HEK293 (cell line): ENCODE data around the gene GPHN.

Experiments
- CTCF ChIA-PET: fragments of 350-600 bp; formaldehyde crosslinking; extraction: SDS; loops from one replicate; lab custom pipeline; 2021; ENCODE audit warnings: antibody characterized with exemption; lab: Yijun Ruan, JAX
- POLR2A ChIA-PET: fragments of 300-600 bp; formaldehyde crosslinking; extraction: SDS; loops from one replicate; lab custom pipeline; 2020; ENCODE audit warnings: antibody characterized with exemption, inconsistent platforms; lab: Yijun Ruan, JAX
- H3K27ac ChIP-seq: fragments of 200-500 bp; sonication (Bioruptor generic); 2 replicates; pipeline ENCODE4 v1.5.1; 2014; ENCODE audit warnings: low read depth, low read length, control low read depth, inconsistent platforms; ENCODE audit errors: extremely low read depth
- H3K36me3 ChIP-seq, 2 experiments: fragments of 200-500 bp in 1 of 2; sonication (Bioruptor generic) in 1 of 2; 1 replicate in 1 of 2; 2 replicates in 1 of 2; pipeline ENCODE4 v1.5.1; 2014 to 2017; ENCODE audit warnings: inconsistent platforms in 2 of 2, low read length in 2 of 2; ENCODE audit not compliant: control insufficient read depth in 2 of 2, insufficient read depth in 1 of 2
- H3K4me1 ChIP-seq: fragments of 200-500 bp; sonication (Bioruptor generic); 2 replicates; pipeline ENCODE4 v1.5.1; 2014; ENCODE audit warnings: mild to moderate bottlenecking, low read length, inconsistent platforms; ENCODE audit not compliant: control insufficient read depth, insufficient read depth
- H3K4me3 ChIP-seq: 2 replicates; pipeline ENCODE4 v1.5.1; 2011; ENCODE audit warnings: low read depth, mild to moderate bottlenecking, control low read depth, low read length, moderate library complexity
- H3K9me3 ChIP-seq: fragments of 200-500 bp; sonication (Bioruptor generic); 2 replicates; pipeline ENCODE4 v1.5.1; 2014; ENCODE audit warnings: low read depth, low read length, inconsistent platforms; ENCODE audit not compliant: control insufficient read depth, insufficient read depth
- EGR2 ChIP-seq: fragments of 450-650 bp; formaldehyde crosslinking; IDR thresholded peaks from 2 replicates; pipeline ENCODE4 v1.5.1; 2016; ENCODE audit warnings: low read depth, missing biosample characterization, missing genetic modification characterization
- GLIS1 ChIP-seq: fragments of 450-650 bp; formaldehyde crosslinking; IDR thresholded peaks from 2 replicates; pipeline ENCODE4 v1.5.1; 2016; ENCODE audit warnings: missing biosample characterization, missing genetic modification characterization
- IKZF3 ChIP-seq: fragments of 450-650 bp; IDR thresholded peaks from 2 replicates; pipeline ENCODE4 v1.5.0; 2018; ENCODE audit warnings: missing biosample characterization, mild to moderate bottlenecking, missing genetic modification characterization, moderate library complexity
- KLF1 ChIP-seq: fragments of 450-650 bp; formaldehyde crosslinking; IDR thresholded peaks from 2 replicates; pipeline ENCODE4 v1.5.1; 2016; ENCODE audit warnings: missing biosample characterization, missing genetic modification characterization
- MEIS1 ChIP-seq: sonication (generic); formaldehyde crosslinking; IDR thresholded peaks from 2 replicates; pipeline ENCODE4 v1.8.1; 2022; ENCODE audit warnings: missing genetic modification reagents, mild to moderate bottlenecking, borderline replicate concordance
- PRDM1 ChIP-seq: fragments of 450-650 bp; formaldehyde crosslinking; IDR thresholded peaks from 2 replicates; pipeline ENCODE4; 2016; ENCODE audit warnings: missing biosample characterization, missing genetic modification characterization
- SETDB1 ChIP-seq: IDR thresholded peaks from one replicate; pipeline ENCODE4 v1.6.1; 2017; ENCODE audit warnings: mild to moderate bottlenecking, low read length, moderate library complexity, mixed read lengths; ENCODE audit not compliant: insufficient read length
- SP3 ChIP-seq: fragments of 450-650 bp; formaldehyde crosslinking; IDR thresholded peaks from 2 replicates; pipeline ENCODE4 v1.5.1; 2016; ENCODE audit warnings: missing biosample characterization, missing genetic modification characterization
- SP7 ChIP-seq: fragments of 450-650 bp; formaldehyde crosslinking; IDR thresholded peaks from 2 replicates; pipeline ENCODE4 v1.5.1; 2016; ENCODE audit warnings: missing biosample characterization, missing genetic modification characterization
- TRIM28 ChIP-seq: IDR thresholded peaks from 2 replicates; pipeline ENCODE4 v1.6.1; 2011; ENCODE audit warnings: low read length, control low read depth, borderline replicate concordance
- WT1 ChIP-seq: fragments of 450-650 bp; formaldehyde crosslinking; IDR thresholded peaks from 2 replicates; pipeline ENCODE4 v1.5.1; 2016; ENCODE audit warnings: missing biosample characterization, missing genetic modification characterization
- YY2 ChIP-seq: fragments of 450-650 bp; formaldehyde crosslinking; IDR thresholded peaks from 2 replicates; pipeline ENCODE4 v1.5.1; 2016; ENCODE audit warnings: missing biosample characterization, missing genetic modification characterization
- ZFHX2 ChIP-seq: fragments of 450-650 bp; formaldehyde crosslinking; conservative IDR thresholded peaks from 2 replicates; pipeline ENCODE4 v1.5.1; 2016; ENCODE audit warnings: missing biosample characterization, missing genetic modification characterization
- ZFP37 ChIP-seq: fragments of 450-650 bp; formaldehyde crosslinking; IDR thresholded peaks from 2 replicates; pipeline ENCODE4 v1.5.1; 2016; ENCODE audit warnings: missing biosample characterization, missing genetic modification characterization
- ZNF174 ChIP-seq: fragments of 450-650 bp; formaldehyde crosslinking; IDR thresholded peaks from 2 replicates; pipeline ENCODE4 v1.5.0; 2017; ENCODE audit warnings: missing biosample characterization, mild to moderate bottlenecking, missing genetic modification characterization
- ZNF530 ChIP-seq: fragments of 450-650 bp; formaldehyde crosslinking; IDR thresholded peaks from 2 replicates; pipeline ENCODE4 v1.5.1; 2016; ENCODE audit warnings: low read depth, missing biosample characterization, missing genetic modification characterization
- ZNF549 ChIP-seq: fragments of 450-650 bp; IDR thresholded peaks from 2 replicates; pipeline ENCODE4 v1.5.1; 2018; ENCODE audit warnings: missing biosample characterization, missing genetic modification characterization, mild to moderate bottlenecking, inconsistent platforms, moderate library complexity
- ZNF558 ChIP-seq: fragments of 450-650 bp; formaldehyde crosslinking; IDR thresholded peaks from 2 replicates; pipeline ENCODE4 v1.5.1; 2016; ENCODE audit warnings: missing biosample characterization, missing genetic modification characterization
- ZNF610 ChIP-seq: fragments of 450-650 bp; formaldehyde crosslinking; IDR thresholded peaks from 2 replicates; pipeline ENCODE4 v1.5.1; 2016; ENCODE audit warnings: missing biosample characterization, missing genetic modification characterization, borderline replicate concordance
- ZNF624 ChIP-seq: fragments of 450-650 bp; formaldehyde crosslinking; IDR thresholded peaks from 2 replicates; pipeline ENCODE4 v1.5.1; 2017; ENCODE audit warnings: missing biosample characterization, missing genetic modification characterization
- ZNF654 ChIP-seq: fragments of 450-650 bp; formaldehyde crosslinking; IDR thresholded peaks from 2 replicates; pipeline ENCODE4 v1.5.1; 2016; ENCODE audit warnings: low read depth, missing biosample characterization, missing genetic modification characterization
- ZNF658 ChIP-seq: fragments of 450-650 bp; formaldehyde crosslinking; IDR thresholded peaks from 2 replicates; pipeline ENCODE4; 2016; ENCODE audit warnings: missing biosample characterization, missing genetic modification characterization
- ZNF777 ChIP-seq: fragments of 450-650 bp; formaldehyde crosslinking; IDR thresholded peaks from 2 replicates; pipeline ENCODE4 v1.5.1; 2017; ENCODE audit warnings: missing biosample characterization, missing genetic modification characterization, borderline replicate concordance
- ZNF791 ChIP-seq: fragments of 450-650 bp; formaldehyde crosslinking; IDR thresholded peaks from 2 replicates; pipeline ENCODE4 v1.5.1; 2016; ENCODE audit warnings: missing biosample characterization, missing genetic modification characterization
- TF ChIP-seq, protein P1 (sequence below): fragments of 450-650 bp; IDR thresholded peaks from 2 replicates; pipeline ENCODE4 v1.5.1; 2018; ENCODE audit warnings: missing biosample characterization, mild to moderate bottlenecking, missing genetic modification characterization
- TF ChIP-seq, protein P2 (sequence below): fragments of 450-650 bp; formaldehyde crosslinking; IDR thresholded peaks from 2 replicates; pipeline ENCODE4 v1.5.1; 2016; ENCODE audit warnings: missing biosample characterization, missing genetic modification characterization, low read depth
- TF ChIP-seq, protein P3 (sequence below): IDR thresholded peaks from 2 replicates; pipeline ENCODE4 v1.6.1; 2011; ENCODE audit warnings: mild to moderate bottlenecking, low read depth, low read length, borderline replicate concordance

Gene GPHN

DNA sequence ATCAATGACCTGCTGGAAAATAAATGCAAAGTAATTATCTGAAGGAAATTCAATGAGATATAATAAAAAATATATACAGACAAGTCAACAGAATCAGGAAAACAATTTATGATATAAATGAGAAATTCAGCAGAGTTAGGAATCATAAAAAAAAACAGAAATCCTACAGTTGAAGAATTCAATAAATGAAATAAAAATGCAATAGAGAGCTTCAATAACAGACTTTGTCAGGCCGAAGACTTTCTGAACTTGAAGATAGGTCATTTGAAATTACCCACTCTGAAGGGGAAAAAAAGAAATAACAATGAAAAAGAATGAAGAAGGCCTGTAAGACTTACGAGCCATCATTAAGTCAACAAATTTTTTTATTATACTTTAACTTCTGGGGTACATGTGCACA, 665.8 kb downstream of the GPHN start:
- CTCF ChIA-PET, result interaction anchor here (0.6 kb wide), 1 partner anchor 549 kb away, joined by 4 read pairs; no protein-coding TSS in a partner anchor
- Histone ChIP-seq H3K9me3 (no peaks in the 10 kb centered on the region), H3K4me3 (no peak overlapping the region), H3K4me1 (peaks cover 9% of the 10 kb centered on the region; the same call in 1 of the 2 replicates), H3K27ac (no peak overlapping the region), H3K36me3 (no peaks in the 10 kb centered on the region)
- TF ChIP-seq YY2 (tag by site-specific recombination), result no peak
- TF ChIP-seq ZFP37 (tag by site-specific recombination), result no peak
- TF ChIP-seq SETDB1, result peak; percentile 46
- no peak for TF ChIP-seq ZNF777 (tag by site-specific recombination)
- no peak for TF ChIP-seq SP3 (tag by site-specific recombination)
- POLR2A ChIA-PET, result no interaction called here

DNA sequence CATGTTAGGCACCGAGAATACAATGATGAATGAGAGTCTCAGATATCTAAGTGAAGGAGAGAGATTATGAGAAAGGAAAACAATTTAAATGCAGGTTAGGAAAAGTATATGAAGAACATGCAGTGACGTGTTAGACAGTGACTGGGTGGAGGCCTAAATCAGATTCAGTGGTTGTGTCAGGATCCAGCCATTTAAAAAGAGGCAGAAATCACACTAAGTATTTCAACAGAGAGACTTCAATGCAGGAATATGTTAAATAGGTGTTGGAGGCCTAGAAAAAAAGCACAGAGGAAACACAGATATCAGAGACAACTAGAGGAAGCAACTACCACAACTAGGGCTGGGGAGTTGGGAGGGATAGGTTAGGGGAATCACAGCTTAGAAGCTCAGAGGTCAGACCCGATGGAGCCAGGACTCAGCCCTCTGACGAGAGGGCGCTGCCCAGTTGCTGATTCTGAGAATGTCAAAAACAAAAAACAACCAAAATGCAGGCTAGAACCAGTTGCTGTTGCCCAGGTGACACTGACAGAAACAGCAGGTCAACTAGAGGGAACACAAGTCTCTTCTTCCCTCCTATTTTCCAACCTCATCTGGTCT, 678.3 kb downstream of the GPHN start:
- Histone ChIP-seq H3K9me3 (no peaks in the 10 kb centered on the region), H3K27ac (no peak overlapping the region), H3K36me3 (peaks cover 0 to 2% of the 10 kb centered on the region in 2 experiments; a peak in 1 of 3 replicates), H3K4me3 (no peak overlapping the region), H3K4me1 (peaks cover 18% of the 10 kb centered on the region)
- TF ChIP-seq ZNF530 (tag by site-specific recombination) (no peak), ZNF549 (peak; percentile 95)
- POLR2A ChIA-PET, result no interaction called here
- CTCF ChIA-PET, result interaction anchor here (1.0 to 1.2 kb wide), 2 partner anchors 100 to 103 kb away, joined by 4 read pairs; no protein-coding TSS in a partner anchor

DNA sequence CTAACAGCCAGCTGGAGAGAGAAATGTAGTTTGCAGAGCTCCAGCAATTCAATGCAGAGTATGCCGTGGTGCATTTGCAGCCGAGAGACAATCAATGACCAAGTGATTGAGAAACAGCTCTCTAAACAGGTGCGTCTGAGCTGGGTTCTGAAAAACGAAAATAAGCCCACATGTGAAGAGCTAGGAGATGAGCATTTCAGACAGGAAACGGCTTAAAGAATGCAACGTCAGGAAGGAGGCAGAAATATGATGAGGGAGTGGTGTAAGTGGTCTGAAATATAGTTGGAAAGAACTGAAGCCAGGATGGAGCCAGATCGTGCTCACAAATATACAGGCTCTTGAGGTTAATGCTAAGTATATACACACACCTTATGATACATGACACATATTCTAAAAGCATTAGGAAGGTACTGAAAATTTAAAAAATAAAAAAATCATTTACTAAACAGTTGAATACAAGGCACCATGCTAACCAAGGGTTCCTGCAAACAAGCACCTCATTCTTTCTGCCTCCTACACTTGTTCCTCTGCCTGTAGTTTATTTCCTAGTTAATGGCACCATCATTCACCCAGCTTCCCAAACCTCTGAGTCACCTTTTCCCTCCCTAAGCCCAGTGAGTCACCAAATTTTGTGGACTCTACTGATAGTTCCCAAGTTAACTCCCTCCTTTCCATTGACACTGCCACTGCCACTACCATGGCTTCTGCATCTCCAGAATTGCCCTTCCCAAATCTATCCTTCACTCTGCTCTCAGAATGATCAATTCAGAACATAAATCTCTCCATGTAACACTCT, 679.0 kb downstream of the GPHN start:
- H3K4me1 ChIP-seq, result peaks cover 18% of the 10 kb centered on the region
- ChIA-PET POLR2A (interaction anchor here (0.5 to 1.1 kb wide), 3 partner anchors 24 to 75 kb away, joined by 3 read pairs; partner anchors contain the start of gene PALS1), CTCF (interaction anchor here (1.0 to 1.4 kb wide), 3 partner anchors 83 to 102 kb away, joined by 3 to 4 read pairs (median 4); no protein-coding TSS in a partner anchor)
- H3K9me3 ChIP-seq, result no peaks in the 10 kb centered on the region
- no peak overlapping the region for H3K27ac ChIP-seq
- H3K4me3 ChIP-seq, result no peak overlapping the region
- H3K36me3 ChIP-seq, result no peaks in the 10 kb centered on the region
- TF ChIP-seq ZNF654 (no peak), PRDM1 (no peak), EGR2 (tag by site-specific recombination) (no peak), KLF1 (no peak), GLIS1 (tag by site-specific recombination) (peak; percentile 31; the same call in 1 of the 2 replicates), ZNF558 (tag by site-specific recombination) (no peak), ZNF610 (no peak), IKZF3 (tag by site-specific recombination) (no peak), TRIM28 (no peak), ZNF624 (tag by site-specific recombination) (no peak), SP7 (tag by site-specific recombination) (peak; percentile 79), WT1 (tag by site-specific recombination) (peak; percentile 65), ZNF791 (tag by site-specific recombination) (no peak), MEIS1 (CRISPR knock-in tag) (no peak), ZNF658 (tag by site-specific recombination) (no peak), ZNF174 (tag by site-specific recombination) (no peak), ZFHX2 (peak; percentile 31; the same call in 1 of the 2 replicates)
- TF ChIP-seq, protein P1, sequence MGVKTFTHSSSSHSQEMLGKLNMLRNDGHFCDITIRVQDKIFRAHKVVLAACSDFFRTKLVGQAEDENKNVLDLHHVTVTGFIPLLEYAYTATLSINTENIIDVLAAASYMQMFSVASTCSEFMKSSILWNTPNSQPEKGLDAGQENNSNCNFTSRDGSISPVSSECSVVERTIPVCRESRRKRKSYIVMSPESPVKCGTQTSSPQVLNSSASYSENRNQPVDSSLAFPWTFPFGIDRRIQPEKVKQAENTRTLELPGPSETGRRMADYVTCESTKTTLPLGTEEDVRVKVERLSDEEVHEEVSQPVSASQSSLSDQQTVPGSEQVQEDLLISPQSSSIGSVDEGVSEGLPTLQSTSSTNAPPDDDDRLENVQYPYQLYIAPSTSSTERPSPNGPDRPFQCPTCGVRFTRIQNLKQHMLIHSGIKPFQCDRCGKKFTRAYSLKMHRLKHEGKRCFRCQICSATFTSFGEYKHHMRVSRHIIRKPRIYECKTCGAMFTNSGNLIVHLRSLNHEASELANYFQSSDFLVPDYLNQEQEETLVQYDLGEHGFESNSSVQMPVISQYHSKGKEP, result no peak
- TF ChIP-seq, protein P2, sequence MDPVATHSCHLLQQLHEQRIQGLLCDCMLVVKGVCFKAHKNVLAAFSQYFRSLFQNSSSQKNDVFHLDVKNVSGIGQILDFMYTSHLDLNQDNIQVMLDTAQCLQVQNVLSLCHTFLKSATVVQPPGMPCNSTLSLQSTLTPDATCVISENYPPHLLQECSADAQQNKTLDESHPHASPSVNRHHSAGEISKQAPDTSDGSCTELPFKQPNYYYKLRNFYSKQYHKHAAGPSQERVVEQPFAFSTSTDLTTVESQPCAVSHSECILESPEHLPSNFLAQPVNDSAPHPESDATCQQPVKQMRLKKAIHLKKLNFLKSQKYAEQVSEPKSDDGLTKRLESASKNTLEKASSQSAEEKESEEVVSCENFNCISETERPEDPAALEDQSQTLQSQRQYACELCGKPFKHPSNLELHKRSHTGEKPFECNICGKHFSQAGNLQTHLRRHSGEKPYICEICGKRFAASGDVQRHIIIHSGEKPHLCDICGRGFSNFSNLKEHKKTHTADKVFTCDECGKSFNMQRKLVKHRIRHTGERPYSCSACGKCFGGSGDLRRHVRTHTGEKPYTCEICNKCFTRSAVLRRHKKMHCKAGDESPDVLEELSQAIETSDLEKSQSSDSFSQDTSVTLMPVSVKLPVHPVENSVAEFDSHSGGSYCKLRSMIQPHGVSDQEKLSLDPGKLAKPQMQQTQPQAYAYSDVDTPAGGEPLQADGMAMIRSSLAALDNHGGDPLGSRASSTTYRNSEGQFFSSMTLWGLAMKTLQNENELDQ (tag by site-specific recombination), result no peak
- TF ChIP-seq, protein P3, sequence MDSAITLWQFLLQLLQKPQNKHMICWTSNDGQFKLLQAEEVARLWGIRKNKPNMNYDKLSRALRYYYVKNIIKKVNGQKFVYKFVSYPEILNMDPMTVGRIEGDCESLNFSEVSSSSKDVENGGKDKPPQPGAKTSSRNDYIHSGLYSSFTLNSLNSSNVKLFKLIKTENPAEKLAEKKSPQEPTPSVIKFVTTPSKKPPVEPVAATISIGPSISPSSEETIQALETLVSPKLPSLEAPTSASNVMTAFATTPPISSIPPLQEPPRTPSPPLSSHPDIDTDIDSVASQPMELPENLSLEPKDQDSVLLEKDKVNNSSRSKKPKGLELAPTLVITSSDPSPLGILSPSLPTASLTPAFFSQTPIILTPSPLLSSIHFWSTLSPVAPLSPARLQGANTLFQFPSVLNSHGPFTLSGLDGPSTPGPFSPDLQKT, result no peak
